NCI-H2227 treated with DMSO at 0.1 percent for 48 hours (cell line): ENCODE results near the gene CACNA1A.

Experiments
- DNase-seq: peaks from one replicate; lab custom pipeline; 2025; lab: John Stamatoyannopoulos, UW

The CACNA1A gene

GRCh38 chr19:13163609-13164342 lies 342.5 kb downstream of the CACNA1A start:
- DNase-seq = peak; percentile 9

GRCh38 chr19:13162724-13163608 lies 343.3 kb downstream of the CACNA1A start:
- DNase-seq = peak; percentile 70

DNA sequence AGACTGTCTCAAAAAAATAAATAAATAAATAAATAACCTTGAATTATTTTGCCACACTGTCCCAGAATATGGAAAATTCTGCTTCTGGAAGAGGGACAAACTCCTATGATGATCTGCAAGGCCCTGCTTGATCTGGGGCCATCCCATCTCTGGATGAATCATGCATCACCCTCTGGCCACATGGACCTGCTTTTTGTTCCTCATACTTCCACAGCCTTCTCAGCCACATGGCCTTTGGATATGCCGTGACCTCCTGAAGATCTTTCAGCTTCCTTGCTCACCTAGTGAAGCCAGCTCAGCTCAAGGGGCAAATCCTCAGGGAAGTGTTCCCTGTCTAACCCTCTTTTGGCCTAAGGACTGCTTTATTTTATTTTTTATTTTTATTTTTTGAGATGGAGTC lies 345.7 kb downstream of the CACNA1A start:
- DNase-seq = no peak

- no peak for DNase-seq
These were observed 346.6 kb downstream of the CACNA1A start for GRCh38 chr19:13159713-13160112.
